ENCODE measurements around the gene TM9SF3.
"Not testable (repeated sequence)": the region's sequence is repeated elsewhere in the genome, so short reads cannot be mapped to it uniquely, and the experiment has no call there.

TM9SF3 gene

GRCh38 chr10:96565774-96566173 lies 21.0 kb downstream of the TM9SF3 start:
- no peak for DNase-seq (ENCODE audit: low read depth)

GRCh38 chr10:96560966-96561887 lies 25.6 kb downstream of the TM9SF3 start:
- no peak for DNase-seq (ENCODE audit: low read depth)

GRCh38 chr10:96560489-96560888 lies 26.3 kb downstream of the TM9SF3 start:
- DNase-seq (ENCODE audit: low read depth) = no peak

GRCh38 chr10:96556003-96556402 lies 30.8 kb downstream of the TM9SF3 start:
- no peak for DNase-seq (ENCODE audit: low read depth)

- no peak for DNase-seq (ENCODE audit: low read depth)
Measured at GRCh38 chr10:96555330-96555729, 31.5 kb downstream of the TM9SF3 start.

GRCh38 chr10:96548589-96548988 lies 38.2 kb downstream of the TM9SF3 start:
- DNase-seq (ENCODE audit: low read depth) = no peak

GRCh38 chr10:96545558-96545957 lies 41.3 kb downstream of the TM9SF3 start:
- DNase-seq (ENCODE audit: low read depth) = not testable (repeated sequence)

GRCh38 chr10:96541921-96542320 lies 44.9 kb downstream of the TM9SF3 start:
- no peak for DNase-seq (ENCODE audit: low read depth)

- no peak for DNase-seq (ENCODE audit: low read depth)
Measured at GRCh38 chr10:96540240-96540639, 46.6 kb downstream of the TM9SF3 start.

- no peak for DNase-seq (ENCODE audit: low read depth)
Measured at GRCh38 chr10:96538683-96539082, 48.1 kb downstream of the TM9SF3 start.

GRCh38 chr10:96536129-96536528 lies 50.7 kb downstream of the TM9SF3 start:
- DNase-seq (ENCODE audit: low read depth) = no peak

- no peak for DNase-seq (ENCODE audit: low read depth)
Measured at GRCh38 chr10:96532523-96532922, 54.3 kb downstream of the TM9SF3 start.

GRCh38 chr10:96529634-96530279 lies 57.1 kb downstream of the TM9SF3 start:
- DNase-seq (ENCODE audit: low read depth) = no peak

GRCh38 chr10:96524741-96525140 lies 62.1 kb downstream of the TM9SF3 start:
- DNase-seq (ENCODE audit: low read depth) = no peak

- no peak for DNase-seq (ENCODE audit: low read depth)
Measured at GRCh38 chr10:96517284-96517683, 69.5 kb downstream of the TM9SF3 start.

GRCh38 chr10:96516337-96516736 lies 70.5 kb downstream of the TM9SF3 start:
- no peak for DNase-seq (ENCODE audit: low read depth)

- no peak for DNase-seq (ENCODE audit: low read depth)
Measured at GRCh38 chr10:96513698-96514561, 72.9 kb downstream of the TM9SF3 start, which contains the start of gene TLL2. Gene TLL2, minus strand, starts transcription at chr10:96513926. Its CDS starts 241 bp downstream, at chr10:96513685.

GRCh38 chr10:96513305-96513697 lies 73.5 kb downstream of the TM9SF3 start:
- DNase-seq (ENCODE audit: low read depth) = no peak

GRCh38 chr10:96512524-96513304 lies 74.1 kb downstream of the TM9SF3 start:
- no peak for DNase-seq (ENCODE audit: low read depth)

- DNase-seq (ENCODE audit: low read depth) = no peak
Measured at GRCh38 chr10:96511044-96511945, 75.5 kb downstream of the TM9SF3 start.

Measured in stimulated activated CD8-positive, alpha-beta memory T cell treated with anti-CD3 and anti-CD28 coated beads, Interleukin-7, amount 100 ng/mL, for 24 hours (primary cell).